Panc1 (cell line): ENCODE data around the gene SPSB3. TPM values are rescaled to one million over a fixed set of nuclear protein-coding genes. Genes with fewer than 3 reads are reported as not detected.

Source experiments
- ATAC-seq: fragments of 200-7000 bp; cut with Tn5 transposase; 2 replicates; pipeline ENCODE4 v1.9.1; 2020; ENCODE audit warnings: mild to moderate bottlenecking, moderate library complexity
- Bru-seq: library from RNA; stranded (reverse); fragments of 400-500 nt; gene quantifications from one replicate; lab custom pipeline; 2021; lab: Mats Ljungman, UMichigan
- BruChase-seq, 2 experiments: library from RNA; stranded (reverse); fragments of 400-500 nt; gene quantifications; one replicate each; lab custom pipeline; 2021; lab: Mats Ljungman, UMichigan
- BruUV-seq: library from RNA; stranded (reverse); fragments of 400-500 nt; replicated peaks from 2 replicates; lab custom pipeline; 2021; lab: Mats Ljungman, UMichigan
- CTCF ChIA-PET: fragments of 300-600 bp; sonication (Branson Sonifier 250); formaldehyde crosslinking; loops from one replicate; lab custom pipeline; 2022; ENCODE audit warnings: antibody characterized with exemption; lab: Charles Lee
- POLR2A ChIA-PET: fragments of 300-600 bp; sonication (Branson Sonifier 250); formaldehyde crosslinking; loops from one replicate; lab custom pipeline; 2022; ENCODE audit warnings: antibody characterized with exemption; lab: Charles Lee
- DNase-seq: peaks from one replicate; pipeline ENCODE4 v3.0.0-alpha.2; 2010; ENCODE audit warnings: low read depth, low spot score
- H3K27ac ChIP-seq: 2 replicates; pipeline ENCODE4 v1.5.1; 2011; ENCODE audit warnings: mild to moderate bottlenecking, low read length, inconsistent platforms
- H3K27me3 ChIP-seq: fragments of 200-500 bp; sonication (Bioruptor generic); 2 replicates; pipeline ENCODE4 v1.6.0; 2014; ENCODE audit warnings: low read length, inconsistent platforms; ENCODE audit not compliant: control insufficient read depth, insufficient read depth
- H3K36me3 ChIP-seq: fragments of 200-500 bp; sonication (Bioruptor generic); 2 replicates; pipeline ENCODE4 v1.5.1; 2014; ENCODE audit warnings: inconsistent platforms, mild to moderate bottlenecking, low read length, moderate library complexity; ENCODE audit not compliant: control insufficient read depth, insufficient read depth
- H3K4me1 ChIP-seq: 2 replicates; pipeline ENCODE4 v1.5.1; 2011; ENCODE audit warnings: inconsistent platforms, mild to moderate bottlenecking, low read length, moderate library complexity; ENCODE audit not compliant: control insufficient read depth, insufficient read depth
- H3K4me3 ChIP-seq, 2 experiments: 2 replicates each; pipeline ENCODE4 v1.5.1; 2011 to 2012; ENCODE audit warnings: low read depth in 2 of 2, low read length in 2 of 2, mild to moderate bottlenecking in 2 of 2, inconsistent platforms in 1 of 2, moderate library complexity in 1 of 2
- H3K9me3 ChIP-seq: fragments of 200-500 bp; sonication (Bioruptor generic); 2 replicates; pipeline ENCODE4 v1.5.1; 2014; ENCODE audit warnings: low read depth, mild to moderate bottlenecking, inconsistent platforms, low read length, moderate library complexity; ENCODE audit not compliant: control insufficient read depth, insufficient read depth
- POLR2AphosphoS5 ChIP-seq: IDR thresholded peaks from 2 replicates; pipeline ENCODE4 v1.6.1; 2012; ENCODE audit warnings: mild to moderate bottlenecking, low read depth, low read length, moderate library complexity
- SIN3A ChIP-seq: IDR thresholded peaks from 2 replicates; pipeline ENCODE4 v1.6.1; 2012; ENCODE audit warnings: low read depth, mild to moderate bottlenecking, low read length, moderate library complexity, borderline replicate concordance; ENCODE audit not compliant: insufficient read depth
- TCF7L2 ChIP-seq: IDR thresholded peaks from 2 replicates; pipeline ENCODE4 v1.6.1; 2011; ENCODE audit warnings: mild to moderate bottlenecking, low read depth, low read length, inconsistent platforms
- in situ Hi-C: cut with HindIII; loops from 2 replicates; pipeline ENCODE4 v1.10.0; 2016; ENCODE audit warnings: low sequenced_read_pairs, low pct_unique_long_range_greater_than_20kb
- intact Hi-C: fragments of 100-400 bp; cut with micrococcal nuclease; formaldehyde crosslinking; loops from one replicate; pipeline ENCODE4 v1.10.0; 2022; ENCODE audit not compliant: unreplicated experiment
- long read RNA-seq: library from polyadenylated mRNA; unstranded; transcript quantifications from one replicate; pipeline ENCODE4 v2.0.0, GENCODE V29; 2021; ENCODE audit not compliant: unreplicated experiment
- polyA plus RNA-seq: library from polyadenylated mRNA; unstranded; fragments of >200 nt; gene quantifications from one replicate; pipeline ENCODE4 v1.2.1, GENCODE V29; 2012; ENCODE audit warnings: missing spikeins; ENCODE audit not compliant: insufficient read length
- total RNA-seq: library from RNA; stranded (reverse); gene quantifications from one replicate; pipeline ENCODE4 v1.2.1, GENCODE V29; 2021; ENCODE audit not compliant: unreplicated experiment
- TF ChIP-seq, protein P1 (sequence below), 2 experiments: IDR thresholded peaks; 2 replicates each; pipeline ENCODE4 v1.6.1; 2011 to 2012; ENCODE audit warnings: low read depth in 2 of 2, control low read depth in 1 of 2, low read length in 1 of 2, mild to moderate bottlenecking in 1 of 2, moderate library complexity in 1 of 2; ENCODE audit not compliant: insufficient read depth in 1 of 2
- TF ChIP-seq, protein P2 (sequence below): fragments of 450-650 bp; IDR thresholded peaks from 2 replicates; pipeline ENCODE4 v1.5.1; 2017; ENCODE audit warnings: mild to moderate bottlenecking

Gene SPSB3
- total RNA-seq, result 23.0 TPM
- polyA plus RNA-seq, result 40.3 TPM
- Bru-seq, nascent RNA, result percentile 54 among the genes with signal in this experiment
- percentile 53 among the genes with signal in this experiment for BruChase-seq, experiment 1, labeled RNA remaining after a 2-hour chase
- BruChase-seq, experiment 2, labeled RNA remaining after a 6-hour chase, result percentile 60 among the genes with signal in this experiment
- long read RNA-seq, transcript SPSB3-208 (7 exons, 1,784 nt), result major isoform, 18 of 72 reads
- long read RNA-seq, transcript SPSB3-209 (6 exons, 1,628 nt), result minor isoform, 7 of 72 reads
- long read RNA-seq, transcript SPSB3-201 (6 exons, 1,449 nt), result minor isoform, 13 of 72 reads
- long read RNA-seq, partial matches to known transcripts, result 6 of 72 reads
- long read RNA-seq, other reads (novel, unspliced or antisense), result 22 of 72 reads

GRCh38 chr16:1782408-1783264, at the start of gene SPSB3, which contains the start of gene NUBP2:
Gene SPSB3, minus strand, starts transcription at chr16:1782571. Its CDS starts 1,088 bp downstream, at chr16:1781483.
Gene NUBP2, plus strand, starts transcription at chr16:1782960. Its CDS starts 61 bp downstream, at chr16:1783021.
- in situ Hi-C loops (no loop called here), intact Hi-C loops (no loop called here)
- no peaks in the 10 kb centered on the region for H3K27me3 ChIP-seq
- H3K9me3 ChIP-seq, result no peaks in the 10 kb centered on the region
- ChIA-PET CTCF (interaction anchor here (0.6 to 1.0 kb wide), 3 partner anchors 9 to 1306 kb away, joined by 3 to 5 read pairs (median 4); no protein-coding TSS in a partner anchor), POLR2A (interaction anchor here (0.6 kb wide), 1 partner anchor 344 kb away, joined by 3 read pairs; no protein-coding TSS in a partner anchor)
- H3K27ac ChIP-seq, result peak within 1 kb of the TSS; percentile 91
- DNase-seq, result peak; percentile 100
- peaks cover 35% of the 10 kb centered on the region for H3K4me1 ChIP-seq
- TF ChIP-seq POLR2AphosphoS5 (no peak; the same call in none of the 2 replicates), SIN3A (peak; percentile 56; the same call in 1 of the 2 replicates), TCF7L2 (peak; percentile 4; the same call in 1 of the 2 replicates)
- TF ChIP-seq, protein P1, sequence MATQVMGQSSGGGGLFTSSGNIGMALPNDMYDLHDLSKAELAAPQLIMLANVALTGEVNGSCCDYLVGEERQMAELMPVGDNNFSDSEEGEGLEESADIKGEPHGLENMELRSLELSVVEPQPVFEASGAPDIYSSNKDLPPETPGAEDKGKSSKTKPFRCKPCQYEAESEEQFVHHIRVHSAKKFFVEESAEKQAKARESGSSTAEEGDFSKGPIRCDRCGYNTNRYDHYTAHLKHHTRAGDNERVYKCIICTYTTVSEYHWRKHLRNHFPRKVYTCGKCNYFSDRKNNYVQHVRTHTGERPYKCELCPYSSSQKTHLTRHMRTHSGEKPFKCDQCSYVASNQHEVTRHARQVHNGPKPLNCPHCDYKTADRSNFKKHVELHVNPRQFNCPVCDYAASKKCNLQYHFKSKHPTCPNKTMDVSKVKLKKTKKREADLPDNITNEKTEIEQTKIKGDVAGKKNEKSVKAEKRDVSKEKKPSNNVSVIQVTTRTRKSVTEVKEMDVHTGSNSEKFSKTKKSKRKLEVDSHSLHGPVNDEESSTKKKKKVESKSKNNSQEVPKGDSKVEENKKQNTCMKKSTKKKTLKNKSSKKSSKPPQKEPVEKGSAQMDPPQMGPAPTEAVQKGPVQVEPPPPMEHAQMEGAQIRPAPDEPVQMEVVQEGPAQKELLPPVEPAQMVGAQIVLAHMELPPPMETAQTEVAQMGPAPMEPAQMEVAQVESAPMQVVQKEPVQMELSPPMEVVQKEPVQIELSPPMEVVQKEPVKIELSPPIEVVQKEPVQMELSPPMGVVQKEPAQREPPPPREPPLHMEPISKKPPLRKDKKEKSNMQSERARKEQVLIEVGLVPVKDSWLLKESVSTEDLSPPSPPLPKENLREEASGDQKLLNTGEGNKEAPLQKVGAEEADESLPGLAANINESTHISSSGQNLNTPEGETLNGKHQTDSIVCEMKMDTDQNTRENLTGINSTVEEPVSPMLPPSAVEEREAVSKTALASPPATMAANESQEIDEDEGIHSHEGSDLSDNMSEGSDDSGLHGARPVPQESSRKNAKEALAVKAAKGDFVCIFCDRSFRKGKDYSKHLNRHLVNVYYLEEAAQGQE (IDR thresholded peaks at IDR 0.05; ENCODE audit: insufficient read depth in 1 of 2, low read depth in 2 of 2, low read length in 1 of 2), result no peak
- TF ChIP-seq, protein P2, sequence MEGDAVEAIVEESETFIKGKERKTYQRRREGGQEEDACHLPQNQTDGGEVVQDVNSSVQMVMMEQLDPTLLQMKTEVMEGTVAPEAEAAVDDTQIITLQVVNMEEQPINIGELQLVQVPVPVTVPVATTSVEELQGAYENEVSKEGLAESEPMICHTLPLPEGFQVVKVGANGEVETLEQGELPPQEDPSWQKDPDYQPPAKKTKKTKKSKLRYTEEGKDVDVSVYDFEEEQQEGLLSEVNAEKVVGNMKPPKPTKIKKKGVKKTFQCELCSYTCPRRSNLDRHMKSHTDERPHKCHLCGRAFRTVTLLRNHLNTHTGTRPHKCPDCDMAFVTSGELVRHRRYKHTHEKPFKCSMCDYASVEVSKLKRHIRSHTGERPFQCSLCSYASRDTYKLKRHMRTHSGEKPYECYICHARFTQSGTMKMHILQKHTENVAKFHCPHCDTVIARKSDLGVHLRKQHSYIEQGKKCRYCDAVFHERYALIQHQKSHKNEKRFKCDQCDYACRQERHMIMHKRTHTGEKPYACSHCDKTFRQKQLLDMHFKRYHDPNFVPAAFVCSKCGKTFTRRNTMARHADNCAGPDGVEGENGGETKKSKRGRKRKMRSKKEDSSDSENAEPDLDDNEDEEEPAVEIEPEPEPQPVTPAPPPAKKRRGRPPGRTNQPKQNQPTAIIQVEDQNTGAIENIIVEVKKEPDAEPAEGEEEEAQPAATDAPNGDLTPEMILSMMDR, result no peak
- peak within 1 kb of the TSS; percentile 97 to 98 for H3K4me3 ChIP-seq
- no TSS peak for BruUV-seq
- peaks cover 3% of the 10 kb centered on the region; the same call in 1 of the 2 replicates for H3K36me3 ChIP-seq
- ATAC-seq, result peak; percentile 84

DNA sequence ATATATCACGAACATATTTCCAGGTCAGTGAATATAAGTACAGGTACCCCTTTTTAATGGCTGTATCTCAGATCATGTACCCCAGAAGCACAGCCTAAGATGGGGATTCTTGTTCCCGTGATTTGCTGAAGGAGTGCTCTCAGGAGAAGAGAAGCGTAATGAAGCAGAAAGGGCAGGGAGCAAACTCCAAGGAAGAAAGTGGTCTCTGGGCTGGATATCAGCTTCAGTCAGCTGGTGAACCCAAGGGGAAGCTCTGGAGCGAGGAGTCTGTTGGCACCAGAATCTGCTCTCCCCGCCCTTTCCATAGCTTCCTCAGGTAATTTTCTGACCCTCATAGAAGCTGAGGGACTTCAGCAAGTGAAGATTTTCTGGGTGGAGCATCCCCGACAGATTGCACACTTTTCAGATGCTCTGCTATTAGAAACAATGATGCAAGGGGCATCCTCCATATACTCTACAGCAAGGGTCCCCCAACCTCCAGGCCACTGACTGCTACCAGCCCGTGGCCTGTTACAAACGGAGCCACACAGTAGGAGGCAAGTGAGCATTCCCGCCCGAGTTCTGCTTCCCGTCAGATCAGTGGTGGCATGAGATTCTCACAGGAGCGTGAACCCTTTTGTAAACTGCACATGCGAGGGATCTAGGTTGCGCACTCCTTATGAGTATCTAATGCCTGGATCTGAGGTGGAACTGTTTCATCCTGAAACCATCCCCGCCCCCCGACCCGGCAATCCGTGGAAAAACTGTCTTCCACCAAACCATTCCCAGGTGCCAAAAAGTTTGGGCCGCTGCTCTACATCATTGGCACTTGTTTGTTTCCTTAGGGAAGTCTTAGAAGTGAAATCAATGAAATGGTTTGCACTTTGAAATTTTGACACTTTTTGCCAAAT, 49.1 kb upstream of the SPSB3 start:
- intact Hi-C loops, result no loop called here
- TF ChIP-seq SIN3A (no peak), POLR2AphosphoS5 (no peak), TCF7L2 (no peak)
- TF ChIP-seq, protein P2, result no peak
- TF ChIP-seq, protein P1 (IDR thresholded peaks at IDR 0.05; ENCODE audit: insufficient read depth in 1 of 2, low read depth in 2 of 2, low read length in 1 of 2), result no peak
- Histone ChIP-seq H3K4me1 (peaks cover 7% of the 10 kb centered on the region), H3K9me3 (no peaks in the 10 kb centered on the region), H3K36me3 (peaks cover 8% of the 10 kb centered on the region; the same call in 1 of the 2 replicates), H3K27me3 (no peaks in the 10 kb centered on the region), H3K4me3 (no peak overlapping the region), H3K27ac (no peak overlapping the region)
- ATAC-seq (no peak), DNase-seq (no peak)
- ChIA-PET POLR2A (no interaction called here), CTCF (no interaction called here)
- in situ Hi-C loops, result no loop called here
- BruUV-seq, result no TSS peak
